ENCODE measurements around the gene IMPDH1.
A peak's percentile ranks its signal among the peaks of the same experiment; 100 is the strongest.

GRCh38 chr7:128454808-128455542 is 45.2 kb upstream of the IMPDH1 start:
- no peak for TF ChIP-seq POLR2A (IDR thresholded peaks at IDR 0.05)
- TF ChIP-seq, protein P1, sequence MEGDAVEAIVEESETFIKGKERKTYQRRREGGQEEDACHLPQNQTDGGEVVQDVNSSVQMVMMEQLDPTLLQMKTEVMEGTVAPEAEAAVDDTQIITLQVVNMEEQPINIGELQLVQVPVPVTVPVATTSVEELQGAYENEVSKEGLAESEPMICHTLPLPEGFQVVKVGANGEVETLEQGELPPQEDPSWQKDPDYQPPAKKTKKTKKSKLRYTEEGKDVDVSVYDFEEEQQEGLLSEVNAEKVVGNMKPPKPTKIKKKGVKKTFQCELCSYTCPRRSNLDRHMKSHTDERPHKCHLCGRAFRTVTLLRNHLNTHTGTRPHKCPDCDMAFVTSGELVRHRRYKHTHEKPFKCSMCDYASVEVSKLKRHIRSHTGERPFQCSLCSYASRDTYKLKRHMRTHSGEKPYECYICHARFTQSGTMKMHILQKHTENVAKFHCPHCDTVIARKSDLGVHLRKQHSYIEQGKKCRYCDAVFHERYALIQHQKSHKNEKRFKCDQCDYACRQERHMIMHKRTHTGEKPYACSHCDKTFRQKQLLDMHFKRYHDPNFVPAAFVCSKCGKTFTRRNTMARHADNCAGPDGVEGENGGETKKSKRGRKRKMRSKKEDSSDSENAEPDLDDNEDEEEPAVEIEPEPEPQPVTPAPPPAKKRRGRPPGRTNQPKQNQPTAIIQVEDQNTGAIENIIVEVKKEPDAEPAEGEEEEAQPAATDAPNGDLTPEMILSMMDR (IDR thresholded peaks at IDR 0.05), result peak in 1 of 6 experiments; percentile 26
- TF ChIP-seq EP300 (IDR thresholded peaks at IDR 0.05), result no peak

Data from upper lobe of left lung (tissue), 4 donors.